AG04450 (cell line): ENCODE results near the gene PPIL4. TPM values are rescaled to one million over a fixed set of nuclear protein-coding genes. Genes with fewer than 3 reads are reported as not detected.

ENCODE experiments used
- CTCF ChIA-PET: fragments of 300-600, 350-600 bp; formaldehyde crosslinking; extraction: SDS; loops from one replicate; lab custom pipeline; 2022; ENCODE audit warnings: antibody characterized with exemption, inconsistent platforms; lab: Charles Lee
- POLR2A ChIA-PET: fragments of 350-600 bp; formaldehyde crosslinking; extraction: SDS; loops from one replicate; lab custom pipeline; 2021; ENCODE audit warnings: antibody characterized with exemption, inconsistent platforms; lab: Yijun Ruan, JAX
- DNase-seq: peaks from one replicate; pipeline ENCODE4 v3.0.0-alpha.2; 2011; ENCODE audit warnings: low read depth, low spot score
- H3K27ac ChIP-seq: one replicate; pipeline ENCODE4 v1.5.1; 2012; ENCODE audit warnings: low read depth, low read length, control low read depth
- H3K27me3 ChIP-seq: one replicate; pipeline ENCODE4 v1.6.0; 2012; ENCODE audit warnings: low read length; ENCODE audit not compliant: control insufficient read depth, insufficient read depth
- H3K4me3 ChIP-seq: 2 replicates; pipeline ENCODE4 v1.5.1; 2011; ENCODE audit warnings: mild to moderate bottlenecking, low read depth, low read length, control low read depth
- H3K9me3 ChIP-seq: 2 replicates; pipeline ENCODE4 v1.5.1; 2012; ENCODE audit warnings: low read length; ENCODE audit not compliant: control insufficient read depth, insufficient read depth
- polyA plus RNA-seq: library from polyadenylated mRNA; depleted of rRNA; stranded (reverse); fragments of >200 nt; gene quantifications from 2 replicates; pipeline ENCODE4 v1.2.3, GENCODE V29; 2011
- TF ChIP-seq, protein P1 (sequence below): IDR thresholded peaks from 2 replicates; pipeline ENCODE4 v1.5.1; 2011; ENCODE audit warnings: low read depth, low read length, control low read depth, inconsistent platforms

PPIL4 gene
- polyA plus RNA-seq, 1 experiment = 14.7 TPM

DNA sequence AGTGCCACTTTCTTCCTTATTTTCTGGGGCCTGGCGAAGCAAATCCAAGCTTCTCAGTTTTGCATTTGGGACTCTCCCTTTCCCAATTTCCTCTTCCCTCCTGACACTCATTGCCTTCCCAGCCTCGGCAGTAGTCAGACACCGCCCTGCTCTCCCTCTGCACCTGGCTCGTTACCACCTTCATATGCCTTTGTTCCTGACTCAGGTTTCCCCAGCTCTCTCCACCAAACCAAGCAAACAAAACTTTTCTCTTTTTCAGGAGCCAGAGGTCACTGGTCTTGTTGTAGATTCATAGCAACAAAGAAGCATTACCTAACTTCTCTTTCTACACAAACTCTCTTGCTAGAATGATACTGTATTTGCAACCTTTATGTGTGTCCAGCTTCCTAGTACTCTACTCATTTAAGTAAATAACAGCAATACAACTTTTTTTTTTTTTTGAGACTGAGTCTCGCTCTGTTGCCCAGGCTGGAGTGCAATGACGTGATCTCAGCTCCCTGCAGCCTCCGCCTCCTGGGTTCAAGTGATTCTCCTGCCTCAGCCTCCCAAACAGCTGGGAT lies 52.0 kb downstream of the PPIL4 start:
- H3K27me3 ChIP-seq = no peaks in the 10 kb centered on the region
- no peak for DNase-seq
- H3K9me3 ChIP-seq = no peaks in the 10 kb centered on the region
- POLR2A ChIA-PET = interaction anchor here (0.7 kb wide), 1 partner anchor 30 kb away, joined by 4 read pairs; no protein-coding TSS in a partner anchor
- no peak overlapping the region for H3K4me3 ChIP-seq
- H3K27ac ChIP-seq = no peak overlapping the region
- TF ChIP-seq, protein P1, sequence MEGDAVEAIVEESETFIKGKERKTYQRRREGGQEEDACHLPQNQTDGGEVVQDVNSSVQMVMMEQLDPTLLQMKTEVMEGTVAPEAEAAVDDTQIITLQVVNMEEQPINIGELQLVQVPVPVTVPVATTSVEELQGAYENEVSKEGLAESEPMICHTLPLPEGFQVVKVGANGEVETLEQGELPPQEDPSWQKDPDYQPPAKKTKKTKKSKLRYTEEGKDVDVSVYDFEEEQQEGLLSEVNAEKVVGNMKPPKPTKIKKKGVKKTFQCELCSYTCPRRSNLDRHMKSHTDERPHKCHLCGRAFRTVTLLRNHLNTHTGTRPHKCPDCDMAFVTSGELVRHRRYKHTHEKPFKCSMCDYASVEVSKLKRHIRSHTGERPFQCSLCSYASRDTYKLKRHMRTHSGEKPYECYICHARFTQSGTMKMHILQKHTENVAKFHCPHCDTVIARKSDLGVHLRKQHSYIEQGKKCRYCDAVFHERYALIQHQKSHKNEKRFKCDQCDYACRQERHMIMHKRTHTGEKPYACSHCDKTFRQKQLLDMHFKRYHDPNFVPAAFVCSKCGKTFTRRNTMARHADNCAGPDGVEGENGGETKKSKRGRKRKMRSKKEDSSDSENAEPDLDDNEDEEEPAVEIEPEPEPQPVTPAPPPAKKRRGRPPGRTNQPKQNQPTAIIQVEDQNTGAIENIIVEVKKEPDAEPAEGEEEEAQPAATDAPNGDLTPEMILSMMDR = no peak
- CTCF ChIA-PET = no interaction called here

DNA sequence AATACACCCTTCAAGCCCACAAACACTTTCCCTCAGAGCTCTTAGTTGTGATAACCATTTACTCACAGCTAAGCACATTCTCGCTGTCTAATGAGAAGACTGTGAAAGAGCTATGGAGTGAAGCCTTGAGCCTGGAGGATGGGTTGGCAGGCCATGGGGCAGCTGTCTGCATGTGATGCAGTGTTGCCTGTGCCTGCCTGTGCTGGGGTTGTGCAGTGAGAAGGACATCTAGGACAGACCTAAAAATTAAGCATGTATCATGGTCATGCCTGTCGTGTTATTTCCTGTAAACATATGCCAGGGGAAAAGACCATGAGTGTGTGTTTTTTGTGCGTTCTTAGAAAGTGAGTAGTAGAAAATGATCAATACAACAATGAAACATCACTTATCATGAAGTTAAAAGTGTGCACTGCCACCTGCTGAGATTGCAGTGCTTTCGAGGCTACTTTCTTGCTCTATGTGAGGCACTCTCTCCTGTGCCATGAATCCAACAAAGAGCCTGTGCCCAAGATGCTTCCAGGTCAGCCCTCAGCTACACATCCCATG lies 53.0 kb downstream of the PPIL4 start:
- Histone ChIP-seq H3K27me3 (no peaks in the 10 kb centered on the region), H3K9me3 (no peaks in the 10 kb centered on the region), H3K27ac (no peak overlapping the region), H3K4me3 (no peak overlapping the region)
- TF ChIP-seq, protein P1 = no peak
- ChIA-PET CTCF (interaction anchor here (0.6 kb wide), 1 partner anchor 73 kb away, joined by 3 read pairs; the partner anchor contains the start of gene GINM1), POLR2A (no interaction called here)
- no peak for DNase-seq

DNA sequence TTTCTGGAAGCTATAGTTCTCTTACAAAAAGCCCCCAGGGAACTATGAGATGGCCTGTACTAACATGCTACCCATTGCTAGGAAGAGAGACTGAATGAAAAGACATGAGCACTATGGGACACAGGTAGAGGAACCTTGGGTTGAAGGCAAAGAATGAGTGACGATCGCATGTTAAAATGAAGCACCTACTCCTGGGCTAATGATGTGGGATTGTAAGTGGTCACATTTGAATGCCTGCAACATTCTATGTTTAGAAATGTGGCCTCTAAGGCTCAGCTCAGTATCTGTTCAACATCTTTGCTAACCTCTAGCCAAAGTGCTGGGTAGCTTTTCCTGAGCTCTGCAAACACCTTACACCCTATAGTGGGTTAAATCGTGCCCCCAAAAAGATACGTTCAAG lies 55.9 kb downstream of the PPIL4 start:
- Histone ChIP-seq H3K4me3 (no peak overlapping the region), H3K27ac (no peak overlapping the region), H3K9me3 (no peaks in the 10 kb centered on the region), H3K27me3 (no peaks in the 10 kb centered on the region)
- DNase-seq = no peak
- TF ChIP-seq, protein P1 = no peak
- ChIA-PET CTCF (interaction anchor here (1.0 to 1.2 kb wide), 2 partner anchors 27 to 461 kb away, joined by 3 read pairs; no protein-coding TSS in a partner anchor), POLR2A (interaction anchor here (0.6 kb wide), 1 partner anchor 34 kb away, joined by 3 read pairs; no protein-coding TSS in a partner anchor)

DNA sequence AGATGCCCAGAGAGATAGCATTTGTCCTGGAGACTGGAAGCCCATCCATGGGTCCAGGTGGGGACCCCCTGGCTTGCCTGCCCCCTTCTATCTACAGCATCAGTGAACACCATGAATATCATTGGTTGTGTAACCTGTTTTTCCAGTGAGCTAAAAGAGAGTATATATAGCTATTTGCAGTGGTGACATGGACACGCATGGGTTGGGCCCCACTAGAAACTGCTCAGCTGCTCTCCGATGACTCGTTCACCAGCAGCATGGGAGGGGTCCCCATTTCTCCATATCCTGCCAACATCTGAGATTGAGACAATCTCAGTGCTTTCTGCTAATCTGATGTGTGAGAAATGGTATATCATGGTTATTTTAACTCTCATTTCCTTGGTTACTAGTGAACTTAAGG lies 57.0 kb downstream of the PPIL4 start:
- H3K27ac ChIP-seq = no peak overlapping the region
- POLR2A ChIA-PET = no interaction called here
- no peak for DNase-seq
- H3K4me3 ChIP-seq = no peak overlapping the region
- TF ChIP-seq, protein P1 = no peak
- peaks cover 2% of the 10 kb centered on the region; the same call in 1 of the 2 replicates for H3K9me3 ChIP-seq
- no peaks in the 10 kb centered on the region for H3K27me3 ChIP-seq
- CTCF ChIA-PET = interaction anchor here (0.9 kb wide), 1 partner anchor 65 kb away, joined by 3 read pairs; no protein-coding TSS in a partner anchor

DNA sequence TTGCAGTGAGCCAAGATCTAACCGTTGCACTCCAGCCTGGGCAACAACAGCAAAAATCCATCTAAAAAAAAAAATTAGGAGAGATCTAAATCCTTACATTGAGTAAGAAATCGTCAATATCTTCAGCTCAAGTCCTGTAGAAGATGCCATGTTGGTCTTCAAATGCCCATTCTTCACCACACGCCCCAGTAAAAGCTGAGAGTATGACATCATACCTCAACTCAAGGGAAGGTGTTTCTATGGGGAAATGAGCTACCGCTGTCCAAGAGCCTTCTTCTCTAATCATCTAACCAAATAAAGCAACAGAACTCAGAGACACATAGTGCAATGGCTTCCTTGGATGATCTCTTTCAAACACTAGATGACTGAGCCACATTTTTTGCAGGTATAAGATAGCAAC lies 58.5 kb downstream of the PPIL4 start:
- ChIA-PET POLR2A (no interaction called here), CTCF (no interaction called here)
- Histone ChIP-seq H3K27ac (no peak overlapping the region), H3K4me3 (no peak overlapping the region), H3K27me3 (no peaks in the 10 kb centered on the region), H3K9me3 (peaks cover 2% of the 10 kb centered on the region; the same call in 1 of the 2 replicates)
- DNase-seq = no peak
- TF ChIP-seq, protein P1 = no peak
